Hematopoietic multipotent progenitor cell treated with erythropoietin and hydrocortisone succinate and interleukin-3 and kit ligand, for 15 days (in vitro differentiated cells): ENCODE results near the gene LBHD1.
A peak's percentile ranks its signal among the peaks of the same experiment; 100 is the strongest.
"Not testable (repeated sequence)": the region's sequence is repeated elsewhere in the genome, so short reads cannot be mapped to it uniquely, and the experiment has no call there.

Source experiments
- DNase-seq: peaks from one replicate; pipeline ENCODE4 v3.0.0-alpha.2; 2015; ENCODE audit warnings: low spot score

Gene LBHD1

GRCh38 chr11:62616957-62617356 is 55.1 kb downstream of the LBHD1 start:
- not testable (repeated sequence) for DNase-seq

GRCh38 chr11:62615521-62615920 is 56.5 kb downstream of the LBHD1 start:
- no peak for DNase-seq

GRCh38 chr11:62614275-62614674 is 57.8 kb downstream of the LBHD1 start:
- peak; percentile 65 for DNase-seq

- no peak for DNase-seq
Observed at GRCh38 chr11:62613291-62613778, 58.7 kb downstream of the LBHD1 start.
